Measurements from ENCODE around the gene RIMKLB.
A peak's percentile ranks its signal among the peaks of the same experiment; 100 is the strongest.
"Not testable (repeated sequence)": the region's sequence is repeated elsewhere in the genome, so short reads cannot be mapped to it uniquely, and the experiment has no call there.

Gene RIMKLB

GRCh38 chr12:8818526-8818925 is 120.7 kb downstream of the RIMKLB start:
- no peak for DNase-seq (ENCODE audit: low spot score)

GRCh38 chr12:8819666-8819980 is 121.8 kb downstream of the RIMKLB start:
- DNase-seq (ENCODE audit: low spot score), result no peak

- not testable (repeated sequence) for DNase-seq (ENCODE audit: low spot score)
Observed at GRCh38 chr12:8820676-8821407, 123.1 kb downstream of the RIMKLB start.

GRCh38 chr12:8821591-8821990 is 123.8 kb downstream of the RIMKLB start:
- DNase-seq (ENCODE audit: low spot score), result no peak

GRCh38 chr12:8822298-8822697 is 124.5 kb downstream of the RIMKLB start, which contains the start of gene A2ML1:
Gene A2ML1, plus strand, starts transcription at chr12:8822621. Its CDS starts 31 bp downstream, at chr12:8822652.
- DNase-seq (ENCODE audit: low spot score), result no peak

GRCh38 chr12:8823565-8824300 is 125.9 kb downstream of the RIMKLB start:
- DNase-seq (ENCODE audit: low spot score), result peak; percentile 66

GRCh38 chr12:8827551-8828256 is 129.9 kb downstream of the RIMKLB start:
- no peak for DNase-seq (ENCODE audit: low spot score)

GRCh38 chr12:8828257-8829124 is 130.7 kb downstream of the RIMKLB start:
- DNase-seq (ENCODE audit: low spot score), result no peak

- no peak for DNase-seq (ENCODE audit: low spot score)
Observed at GRCh38 chr12:8829125-8829518, 131.3 kb downstream of the RIMKLB start.

GRCh38 chr12:8829621-8830020 is 131.8 kb downstream of the RIMKLB start:
- DNase-seq (ENCODE audit: low spot score), result no peak

- DNase-seq (ENCODE audit: low spot score), result no peak
Observed at GRCh38 chr12:8831116-8831515, 133.3 kb downstream of the RIMKLB start.

GRCh38 chr12:8832500-8832899 is 134.7 kb downstream of the RIMKLB start:
- no peak for DNase-seq (ENCODE audit: low spot score)

Measured in NAMALWA (cell line).